Measurements from ENCODE around the gene HAGHL.

- TF ChIP-seq CTCF (IDR thresholded peaks at IDR 0.05): no peak
- no peak for TF ChIP-seq POLR2A (IDR thresholded peaks at IDR 0.05)
Measured at GRCh38 chr16:772959-773358, 46.1 kb downstream of the HAGHL start.

Measured in uterus (tissue), 2 donors.